ENCODE results near the gene KLHL36.
"Not testable (repeated sequence)": the region's sequence is repeated elsewhere in the genome, so short reads cannot be mapped to it uniquely, and the experiment has no call there.

The KLHL36 gene

DNA sequence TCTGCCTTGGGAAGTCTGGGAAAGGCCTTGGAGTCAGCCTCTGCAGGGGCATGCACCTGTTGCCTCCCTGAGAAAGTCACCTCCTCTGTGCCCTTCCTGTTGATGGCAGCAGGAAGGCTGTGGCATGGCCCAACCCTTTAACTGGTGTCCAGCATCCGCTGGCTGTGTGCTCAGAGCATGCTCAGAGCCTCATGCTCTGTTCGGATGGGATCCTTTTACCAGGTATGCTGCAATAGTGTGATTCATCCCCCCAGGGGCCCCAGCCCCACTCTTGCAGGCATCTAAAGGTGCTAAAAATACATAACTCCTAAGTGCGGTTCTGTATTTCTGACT lies 24.9 kb downstream of the KLHL36 start:
- DNase-seq (ENCODE audit: low spot score): no peak

DNA sequence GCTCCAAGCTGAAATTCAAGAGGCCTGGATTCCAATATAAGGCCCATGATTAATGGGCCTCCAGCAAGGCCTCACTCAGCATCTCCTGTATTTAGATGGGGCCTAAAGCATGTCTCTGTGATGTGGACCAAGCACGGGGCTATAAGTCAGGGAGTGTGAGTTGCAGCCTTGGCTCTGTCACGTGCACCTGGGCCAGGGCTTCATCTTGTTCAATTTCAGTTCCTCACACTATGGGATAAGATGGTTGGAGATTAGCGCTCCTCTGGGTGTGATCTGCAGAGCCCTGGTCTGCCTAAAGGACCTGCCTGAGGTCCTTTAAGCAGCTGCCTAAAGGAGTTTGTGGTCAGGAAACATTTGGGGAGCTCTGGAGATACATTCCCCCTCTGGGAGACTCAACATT lies 25.2 kb downstream of the KLHL36 start:
- no peak for DNase-seq (ENCODE audit: low spot score)

DNA sequence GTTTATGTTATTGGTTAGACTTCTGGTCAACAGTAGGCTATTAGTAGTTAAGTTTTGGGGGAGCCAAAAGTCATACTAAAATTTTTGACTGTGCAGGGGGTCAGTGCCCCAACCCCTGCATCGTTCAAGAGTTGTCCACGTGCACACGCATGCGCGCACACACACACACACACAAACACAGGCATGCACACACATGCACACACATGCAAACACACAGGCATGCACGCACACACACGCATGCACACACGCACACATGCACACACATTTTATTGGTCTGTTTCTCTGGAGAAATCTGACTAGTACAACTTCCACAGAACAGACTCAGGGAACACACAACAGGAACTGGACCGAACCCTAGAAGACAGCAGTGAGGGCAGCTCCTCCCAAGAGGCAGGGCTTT lies 27.1 kb downstream of the KLHL36 start:
- DNase-seq (ENCODE audit: low spot score): no peak

DNA sequence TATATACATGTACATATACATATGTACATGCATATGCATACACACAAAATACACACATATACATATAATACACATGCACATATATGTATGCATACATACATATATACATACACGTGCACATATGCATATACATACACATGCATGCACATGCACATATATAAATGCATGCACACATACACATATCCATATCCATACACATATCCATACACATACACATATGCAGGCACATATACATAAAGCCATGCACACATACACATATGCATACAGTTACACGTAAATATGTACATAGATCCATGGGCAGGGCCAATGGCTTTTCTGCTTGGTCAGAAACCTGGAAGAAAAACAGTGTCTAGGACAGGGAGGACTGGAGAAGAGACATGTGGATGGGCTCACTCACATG lies 27.6 kb downstream of the KLHL36 start:
- no peak for DNase-seq (ENCODE audit: low spot score)

DNA sequence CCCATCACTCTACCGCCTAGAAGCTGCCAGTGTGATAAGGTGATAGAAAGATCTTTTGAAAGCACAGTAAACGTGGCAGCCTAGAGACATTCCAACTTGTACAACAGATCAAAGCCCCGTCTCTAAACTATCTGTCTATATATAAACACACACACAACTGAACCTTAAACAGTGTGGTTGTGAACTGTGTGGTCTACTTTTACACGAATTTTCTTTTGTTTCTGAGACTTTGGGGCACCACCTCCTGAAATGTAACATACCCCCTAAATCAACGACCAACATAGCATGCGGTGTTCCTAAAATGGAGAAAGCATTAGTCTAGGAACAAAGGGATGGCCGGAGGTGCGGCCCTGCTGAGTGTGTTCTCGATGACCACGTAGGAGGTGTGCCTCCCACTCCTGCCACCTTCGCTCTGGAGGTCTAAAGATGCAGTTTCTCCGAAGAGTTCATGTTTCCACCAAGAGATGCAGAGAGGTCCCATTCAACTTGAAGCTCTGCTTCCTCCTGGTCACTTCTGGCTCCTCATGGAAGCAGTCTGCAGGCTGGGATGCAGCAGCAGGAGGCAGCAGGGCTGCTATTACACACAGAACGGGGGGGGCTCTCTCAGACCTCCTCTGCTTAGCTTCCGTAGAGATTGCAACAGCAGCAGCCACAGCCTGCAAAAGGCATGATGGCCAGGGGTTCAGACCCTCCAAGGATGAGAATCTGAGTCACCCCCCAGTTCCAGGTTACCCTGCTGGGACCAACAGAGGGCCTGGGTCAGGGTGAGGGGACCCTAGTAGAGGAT lies 28.9 kb downstream of the KLHL36 start:
- no peak for DNase-seq (ENCODE audit: low spot score)

DNA sequence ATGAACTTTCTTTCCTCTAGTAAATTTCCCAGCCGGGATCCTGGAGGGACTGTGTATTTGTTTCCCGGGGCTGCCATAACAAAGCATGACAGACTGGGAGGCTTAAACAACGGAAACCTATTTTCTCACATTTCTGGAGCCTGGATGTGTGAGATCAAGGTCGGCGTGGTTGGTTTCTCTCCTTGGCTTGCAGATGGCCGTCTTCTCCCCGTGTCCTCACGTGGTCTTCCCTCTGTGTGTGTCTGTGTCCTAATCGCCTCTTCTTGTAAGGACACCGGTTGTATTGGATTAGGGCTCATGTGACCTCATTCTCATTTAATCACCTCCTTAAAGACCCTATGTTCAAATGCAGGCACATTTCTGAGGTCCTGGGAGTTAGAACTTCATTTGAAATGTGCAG lies 29.5 kb downstream of the KLHL36 start:
- DNase-seq (ENCODE audit: low spot score): no peak

DNA sequence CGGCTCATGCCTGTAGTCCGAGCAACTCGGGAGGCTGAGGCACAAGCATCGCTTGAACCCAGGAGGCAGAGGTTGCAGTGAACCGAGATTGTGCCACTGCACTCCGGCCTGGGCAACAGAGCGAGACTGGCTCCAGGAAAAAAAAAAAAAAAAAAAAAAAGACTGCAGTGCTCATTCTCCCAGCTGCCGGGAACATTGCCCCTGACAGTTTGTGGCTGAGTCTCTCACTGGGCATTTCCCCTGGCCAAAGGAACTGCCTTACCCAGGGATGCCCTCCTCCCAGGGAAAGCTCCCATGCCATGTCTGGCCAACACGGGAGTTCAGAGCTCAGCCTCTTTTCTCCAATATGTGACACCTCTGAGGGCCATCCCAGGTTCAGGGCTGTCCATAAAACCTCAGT lies 30.2 kb downstream of the KLHL36 start:
- DNase-seq (ENCODE audit: low spot score): no peak

DNA sequence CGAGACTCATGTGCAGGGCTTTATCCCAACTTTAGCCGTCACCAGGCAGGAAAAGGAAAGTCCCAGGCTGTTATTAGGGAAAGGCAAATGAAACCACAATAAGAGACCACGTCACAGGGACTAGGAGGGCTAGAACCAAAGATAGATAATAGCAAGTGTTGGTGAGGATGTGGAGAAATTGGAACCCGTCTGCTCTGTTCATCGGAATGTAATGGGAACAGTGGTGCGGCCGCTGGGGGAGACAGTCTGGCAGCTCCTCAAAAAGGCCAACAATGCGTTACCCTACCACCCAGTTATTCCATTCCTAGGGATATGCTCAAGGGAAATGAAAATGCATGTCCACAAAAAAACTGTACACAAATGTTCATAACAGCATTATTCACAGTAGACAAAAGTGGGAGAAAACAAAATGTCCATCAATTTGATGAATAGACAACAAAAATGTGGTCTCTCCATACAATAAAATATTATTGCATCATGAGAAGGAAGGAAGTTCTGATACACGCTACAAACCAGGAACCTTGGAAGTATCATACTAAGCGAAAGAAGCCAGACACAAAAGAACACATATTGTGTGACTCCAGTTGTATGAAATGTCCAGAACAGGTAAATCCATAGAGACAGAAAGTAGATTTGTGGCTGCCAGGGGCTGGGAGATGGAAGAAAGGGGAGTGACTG lies 32.0 kb downstream of the KLHL36 start:
- DNase-seq (ENCODE audit: low spot score): no peak

DNA sequence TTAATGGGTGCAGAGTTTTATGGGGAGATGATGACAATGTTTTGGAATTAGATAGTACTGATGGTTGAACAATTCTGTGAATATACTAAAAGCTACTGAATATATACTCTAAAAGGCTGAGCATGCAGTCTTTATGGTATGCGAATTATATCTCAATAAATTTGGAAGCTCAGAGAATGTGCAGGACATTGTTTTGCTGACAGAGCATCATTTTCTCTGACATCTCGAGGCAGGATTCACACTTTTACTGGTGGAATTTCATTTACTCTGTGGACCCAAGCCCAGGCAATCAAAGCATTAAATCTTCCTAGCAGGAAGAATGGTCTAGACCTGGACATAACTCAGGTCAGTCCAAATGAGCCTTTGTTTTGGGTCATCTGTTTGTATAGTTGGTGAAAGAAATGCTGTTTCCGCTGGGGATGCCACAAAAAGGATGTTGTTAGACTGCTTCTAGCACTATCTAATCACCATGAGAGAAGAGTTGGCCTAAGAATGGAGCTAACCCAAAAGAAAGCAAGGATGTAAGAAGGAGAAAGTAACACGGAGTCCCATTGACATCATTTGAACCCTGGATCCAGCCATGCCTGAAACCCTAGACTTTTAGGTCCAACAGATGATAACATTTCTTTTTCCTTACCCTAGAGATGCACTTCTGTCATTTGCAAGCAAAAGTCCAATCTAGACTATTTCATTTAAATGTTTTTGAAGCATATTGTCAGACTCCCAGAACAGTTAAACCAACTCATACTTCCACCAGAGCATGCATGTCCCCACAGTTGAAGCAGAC lies 32.7 kb downstream of the KLHL36 start:
- DNase-seq (ENCODE audit: low spot score): no peak

DNA sequence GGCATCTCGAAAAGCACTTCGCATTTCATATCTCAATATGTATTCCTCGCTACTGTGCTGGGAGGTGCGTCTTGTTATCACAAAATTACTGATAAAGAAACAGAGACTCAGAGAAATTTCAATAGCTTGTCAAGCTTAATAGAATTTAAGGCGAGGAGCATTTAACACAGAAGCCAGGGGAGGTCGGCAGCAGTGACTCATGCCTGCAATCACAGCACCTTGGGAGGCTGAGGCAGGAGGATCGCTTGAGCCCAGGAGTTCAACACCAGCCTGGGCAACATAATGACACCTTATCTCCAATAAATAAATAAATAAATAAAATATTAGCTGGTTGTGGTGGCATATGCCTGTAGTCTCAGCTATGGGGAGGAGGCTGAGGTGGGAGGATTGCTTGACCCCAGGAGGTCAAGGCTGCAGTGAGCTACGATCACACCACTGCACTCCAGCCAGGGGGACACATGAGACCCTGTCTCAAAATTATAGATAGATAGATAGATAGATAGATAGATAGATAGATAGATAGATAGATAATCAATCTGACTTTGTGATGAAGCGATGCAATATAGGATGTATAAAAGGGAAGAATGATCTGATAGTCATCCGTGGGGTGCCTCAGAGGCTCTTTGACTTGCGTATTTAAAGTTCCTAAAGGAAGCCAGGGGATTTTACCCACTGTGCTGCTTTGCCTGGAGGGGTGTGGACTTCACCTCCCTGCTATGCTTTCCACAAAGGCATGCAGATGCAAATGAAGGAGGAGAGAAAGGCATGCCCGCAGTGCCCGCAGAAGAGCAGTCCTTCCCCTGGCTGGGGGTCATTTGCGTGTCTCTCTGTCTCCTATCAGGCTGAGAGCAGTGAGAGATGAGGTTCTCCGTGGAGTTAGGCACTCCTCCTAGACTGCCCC lies 35.6 kb downstream of the KLHL36 start:
- no peak for DNase-seq (ENCODE audit: low spot score)

DNA sequence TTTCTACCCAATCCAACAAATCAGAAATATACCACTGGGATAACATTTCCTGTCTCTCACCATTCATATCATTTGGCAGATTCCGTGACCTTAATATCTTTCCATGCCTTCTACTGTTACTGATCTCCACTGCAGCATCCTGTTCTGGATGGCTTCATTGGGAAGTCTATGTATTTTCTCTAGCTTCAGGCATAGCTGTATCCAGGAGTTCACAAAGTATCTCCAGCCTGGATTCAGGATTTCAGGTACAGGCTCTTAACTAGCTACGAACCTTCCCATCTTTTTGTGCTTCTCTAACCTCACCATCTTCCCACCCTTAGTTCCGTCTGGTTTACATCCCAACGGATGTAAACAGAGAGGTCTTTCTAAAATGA lies 36.3 kb downstream of the KLHL36 start:
- DNase-seq (ENCODE audit: low spot score): no peak

DNA sequence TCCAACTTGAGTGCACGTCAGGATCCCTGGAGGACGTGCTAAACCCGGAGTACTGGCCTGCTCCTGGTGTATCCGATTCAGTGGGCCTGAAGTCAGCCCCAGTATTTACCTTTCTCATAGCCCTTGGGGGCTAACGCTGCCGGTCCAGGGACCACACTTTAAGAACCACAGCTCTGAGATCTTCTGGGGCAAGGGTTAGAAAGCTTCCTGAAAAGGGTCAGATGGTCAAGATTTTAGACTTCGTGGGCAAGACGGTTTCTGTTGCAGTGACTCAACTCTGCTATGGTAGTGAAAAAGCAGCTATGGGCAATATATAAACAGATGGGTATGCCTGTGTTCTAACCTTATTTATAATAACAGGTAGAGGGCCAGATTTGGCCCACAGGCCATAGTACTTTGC lies 36.9 kb downstream of the KLHL36 start:
- DNase-seq (ENCODE audit: low spot score): no peak

DNA sequence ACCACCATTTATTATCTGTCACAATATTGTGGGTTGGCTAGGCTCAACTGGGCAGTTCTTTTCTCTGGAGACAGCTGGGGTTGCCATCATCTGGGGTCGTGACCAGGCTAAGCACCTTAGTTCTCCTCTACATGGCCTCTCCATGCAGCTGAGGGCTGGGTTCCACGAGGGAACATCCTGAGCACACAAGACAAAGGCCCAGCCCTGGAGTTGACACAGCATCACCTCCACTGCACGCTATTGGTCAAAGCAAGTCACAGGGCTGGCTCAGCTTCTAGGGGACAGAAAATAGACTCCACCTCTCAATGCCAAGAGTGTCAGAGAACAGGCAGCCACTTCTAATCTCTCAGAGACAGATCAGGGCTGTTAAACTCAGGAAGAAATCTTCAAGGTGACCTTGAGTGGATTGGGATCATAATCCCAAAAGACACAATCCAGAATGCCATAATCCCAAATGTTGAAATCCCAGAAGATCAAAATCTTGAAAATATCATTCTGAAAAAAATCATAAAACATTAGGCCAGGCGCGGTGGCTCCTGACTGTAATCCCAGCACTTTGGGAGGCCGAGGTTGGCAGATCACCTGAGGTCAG lies 38.5 kb downstream of the KLHL36 start:
- no peak for DNase-seq (ENCODE audit: low spot score)

DNA sequence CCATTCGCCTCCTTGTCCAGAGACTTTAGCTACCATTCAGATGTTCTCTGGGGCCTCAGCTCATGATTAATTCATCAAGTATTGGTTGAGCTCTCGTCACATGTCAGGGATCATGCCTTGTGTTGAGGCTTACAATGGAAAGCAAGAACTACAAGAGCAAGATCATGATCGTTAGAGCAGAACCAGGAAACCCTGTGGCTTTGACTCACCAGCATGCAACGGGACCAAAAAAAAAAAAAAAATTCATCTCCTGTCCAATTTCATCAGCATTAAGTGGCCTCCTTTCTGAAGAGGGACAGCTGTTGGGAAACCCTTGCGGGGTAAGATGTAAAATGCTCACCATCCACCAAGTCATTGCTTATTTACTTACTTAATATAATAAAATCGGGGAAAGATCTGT lies 39.4 kb downstream of the KLHL36 start:
- no peak for DNase-seq (ENCODE audit: low spot score)

DNA sequence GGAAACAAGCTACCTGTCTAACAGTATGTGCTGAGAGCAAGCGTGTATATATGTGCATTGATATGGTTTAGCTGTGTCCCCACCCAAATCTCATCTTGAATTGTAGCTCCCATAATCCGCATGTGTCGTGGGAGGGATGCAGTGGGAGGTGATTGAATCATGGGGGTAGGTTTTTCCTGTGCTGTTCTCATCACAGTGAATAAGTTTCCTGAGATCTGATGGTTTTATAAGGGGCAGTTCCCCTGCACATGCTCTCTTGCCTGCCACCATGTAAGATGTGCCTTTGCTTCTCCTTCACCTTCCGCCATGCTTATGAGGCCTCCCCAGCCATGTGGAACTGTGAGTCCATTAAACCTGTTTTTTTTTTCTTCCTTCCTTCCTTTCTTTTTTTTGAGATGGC lies 39.9 kb downstream of the KLHL36 start:
- not testable (repeated sequence) for DNase-seq (ENCODE audit: low spot score)

DNA sequence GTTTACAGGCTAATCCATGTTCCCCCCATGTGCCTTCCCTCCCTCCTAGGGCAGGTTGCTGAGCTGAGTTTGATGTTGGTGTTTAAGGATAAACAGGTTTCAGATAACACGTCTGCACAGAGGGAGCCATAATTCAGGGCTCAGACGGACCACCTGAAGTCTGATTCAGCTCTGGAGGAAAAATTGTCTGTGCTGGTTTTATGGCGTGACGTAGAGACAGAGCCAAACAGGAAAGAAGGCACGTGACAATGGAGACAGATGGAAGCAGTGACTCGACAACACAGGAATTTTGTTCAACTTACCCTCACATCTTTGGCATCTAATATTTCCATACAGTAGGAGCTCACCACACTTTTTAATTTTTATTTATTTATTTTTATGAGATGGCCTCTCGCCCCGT lies 40.8 kb downstream of the KLHL36 start:
- no peak for DNase-seq (ENCODE audit: low spot score)

DNA sequence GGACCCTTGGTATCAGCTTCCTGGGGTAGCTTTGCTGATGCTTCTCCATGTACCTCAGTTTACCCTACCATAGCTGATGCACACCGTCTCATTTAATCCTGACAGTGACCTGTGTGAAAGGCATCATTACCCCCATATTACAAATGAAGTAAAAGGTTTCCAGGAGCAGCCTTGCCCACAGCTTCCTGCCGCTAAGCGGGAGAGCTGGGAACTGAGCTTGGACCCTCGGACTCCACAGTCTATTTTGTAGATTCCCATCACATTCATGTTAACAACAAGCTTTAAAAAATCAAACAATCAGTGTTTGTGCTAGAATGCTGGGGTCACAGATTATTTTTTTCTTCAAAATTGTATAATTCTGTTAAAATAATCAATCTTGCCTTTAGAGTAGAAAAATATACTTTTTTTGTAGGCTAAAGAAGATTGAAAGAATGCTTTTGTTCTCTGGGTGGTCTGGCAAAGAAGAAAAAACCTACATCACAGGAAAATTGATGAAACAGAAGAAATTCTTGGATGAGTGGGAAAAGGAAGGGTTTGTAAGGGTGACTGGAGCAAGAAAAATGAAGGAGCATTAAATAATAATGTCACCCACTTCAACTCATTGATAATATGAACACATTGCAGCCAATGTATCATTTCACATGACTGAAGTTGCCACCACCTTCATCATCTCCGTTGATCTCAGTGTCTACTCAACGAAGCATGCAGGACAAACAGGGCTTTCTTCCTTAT lies 41.9 kb downstream of the KLHL36 start:
- DNase-seq (ENCODE audit: low spot score): no peak

DNA sequence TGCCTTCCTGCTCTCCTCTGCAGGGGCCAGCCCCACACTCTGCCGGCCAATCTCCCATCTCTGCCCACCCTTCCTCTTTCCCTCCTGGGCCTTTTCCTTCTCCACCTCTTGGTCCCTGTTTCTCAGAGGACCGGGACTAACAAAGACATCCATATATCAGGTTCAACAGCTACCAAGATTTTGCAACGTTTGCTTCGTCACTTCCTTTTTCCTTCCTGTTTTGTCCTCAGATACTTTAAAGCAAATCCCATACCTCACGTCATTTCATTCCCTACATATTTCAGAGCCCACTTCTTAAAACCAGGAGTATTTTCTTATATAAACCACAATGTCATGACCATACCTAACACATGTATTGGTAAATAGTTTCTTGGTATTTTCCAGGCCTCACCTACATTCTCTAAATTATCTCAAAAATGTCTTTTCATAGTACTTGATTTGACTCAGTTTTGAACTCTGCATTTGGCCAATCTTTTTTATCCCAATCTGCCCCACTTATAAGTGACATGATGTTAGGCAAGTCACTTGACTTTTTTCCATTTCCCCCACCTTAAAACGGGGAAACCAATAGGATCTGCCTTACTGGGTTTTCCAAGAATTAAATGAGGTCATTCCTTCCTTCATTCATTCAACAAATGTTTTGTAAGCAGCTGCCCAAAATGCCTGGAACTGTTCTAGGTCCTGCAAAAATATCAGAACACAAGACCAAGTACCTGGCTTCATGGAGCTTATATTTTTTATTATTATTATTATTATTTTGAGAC lies 44.3 kb downstream of the KLHL36 start:
- DNase-seq (ENCODE audit: low spot score): no peak

DNA sequence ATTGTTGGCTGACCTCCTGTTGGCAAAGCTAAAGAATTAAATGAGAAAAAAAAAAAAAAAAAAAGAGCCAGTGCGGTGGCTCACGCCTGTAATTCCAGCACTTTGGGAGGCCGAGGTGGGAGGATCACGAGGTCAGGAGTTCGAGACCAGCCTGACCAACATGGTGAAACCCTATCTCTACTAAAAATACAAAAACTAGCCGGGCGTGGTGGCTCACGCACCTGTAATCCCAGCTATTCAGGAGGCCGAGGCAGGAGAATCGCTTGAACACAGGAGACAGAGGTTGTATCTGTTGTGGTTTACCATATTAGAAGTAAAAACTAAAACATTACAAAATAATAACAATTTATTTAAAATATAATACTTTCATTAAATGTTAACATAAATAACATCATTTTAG lies 45.6 kb downstream of the KLHL36 start:
- not testable (repeated sequence) for DNase-seq (ENCODE audit: low spot score)

DNA sequence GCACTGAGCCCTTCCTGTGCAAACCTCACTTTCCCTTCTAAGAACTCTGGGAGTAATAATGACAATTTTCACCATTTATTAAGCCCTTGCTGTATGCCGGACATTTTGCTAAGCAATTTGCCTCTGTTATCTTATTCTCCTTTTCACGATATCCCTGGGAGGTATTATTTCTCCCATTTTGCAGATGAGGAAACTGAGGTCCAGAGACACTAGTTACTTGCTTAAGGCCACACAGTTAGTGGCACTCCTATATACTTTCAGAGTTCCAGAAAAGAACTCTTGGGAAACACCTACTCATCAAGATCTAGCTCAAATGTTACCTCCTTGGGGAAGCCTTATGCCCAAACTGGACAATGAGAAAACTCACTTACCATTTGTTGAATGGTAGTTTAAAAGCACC lies 46.7 kb downstream of the KLHL36 start:
- DNase-seq (ENCODE audit: low spot score): no peak
